OCI-LY3 (cell line): ENCODE data around the gene ATF6.

ENCODE experiments used
- H2AFZ ChIP-seq: fragments of 200-600, 300-600 bp; shearing (Covaris generic); 2 replicates; pipeline ENCODE4 v1.6.0; 2014; ENCODE audit warnings: antibody characterized with exemption, low read depth, low read length
- H3K27ac ChIP-seq: fragments of 200-600, 300-600 bp; sonication (generic); 2 replicates; pipeline ENCODE4 v1.5.1; 2014; ENCODE audit warnings: mild to moderate bottlenecking, low read length, moderate library complexity, mixed read lengths
- H3K27me3 ChIP-seq: fragments of 200-600, 300-600 bp; sonication (generic); 2 replicates; pipeline ENCODE4 v1.6.1; 2014; ENCODE audit warnings: low read depth, low read length, mixed read lengths
- H3K36me3 ChIP-seq: fragments of 200-600, 300-600 bp; sonication (generic); replicated peaks from 2 replicates; pipeline ENCODE3; 2014; ENCODE audit warnings: low read depth, low read length, mixed read lengths
- H3K4me1 ChIP-seq: fragments of 300-600, 200-600 bp; sonication (generic); 2 replicates; pipeline ENCODE4 v1.6.1; 2014; ENCODE audit warnings: low read length, mixed read lengths
- H3K4me2 ChIP-seq: fragments of 200-600, 300-600 bp; sonication (generic); 2 replicates; pipeline ENCODE4 v1.6.1; 2014; ENCODE audit warnings: low read length, mixed read lengths
- H3K4me3 ChIP-seq: fragments of 300-600, 200-600 bp; sonication (generic); 2 replicates; pipeline ENCODE4 v1.5.1; 2014; ENCODE audit warnings: antibody characterized with exemption, mild to moderate bottlenecking, low read length, moderate library complexity
- H3K79me2 ChIP-seq: fragments of 300-600, 200-600 bp; shearing (Covaris generic); 2 replicates; pipeline ENCODE4 v1.6.1; 2014; ENCODE audit warnings: mild to moderate bottlenecking, low read length, mixed read lengths
- H3K9ac ChIP-seq: fragments of 300-600, 200-600 bp; shearing (Covaris generic); 2 replicates; pipeline ENCODE4 v1.6.0; 2014; ENCODE audit warnings: mild to moderate bottlenecking, low read length, moderate library complexity
- H3K9me3 ChIP-seq: fragments of 200-600, 300-600 bp; shearing (Covaris generic); 2 replicates; pipeline ENCODE4 v1.6.1; 2014; ENCODE audit warnings: low read length, mixed read lengths; ENCODE audit not compliant: insufficient read depth
- H4K20me1 ChIP-seq: fragments of 200-600, 300-600 bp; sonication (generic); 2 replicates; pipeline ENCODE4 v1.6.1; 2016; ENCODE audit warnings: low read length, mixed read lengths; ENCODE audit not compliant: insufficient read depth
- EZH2phosphoT487 ChIP-seq: fragments of 200-600 bp; shearing (Covaris generic); IDR thresholded peaks from 2 replicates; pipeline ENCODE4 v1.6.1; 2018; ENCODE audit warnings: antibody characterized with exemption, mixed run types, low read depth
- TF ChIP-seq, protein P1 (sequence below): fragments of 200-600, 300-600 bp; sonication (generic); IDR thresholded peaks from 2 replicates; pipeline ENCODE4 v1.5.1; 2014; ENCODE audit warnings: antibody characterized with exemption, low read length, low read depth

Gene ATF6

DNA sequence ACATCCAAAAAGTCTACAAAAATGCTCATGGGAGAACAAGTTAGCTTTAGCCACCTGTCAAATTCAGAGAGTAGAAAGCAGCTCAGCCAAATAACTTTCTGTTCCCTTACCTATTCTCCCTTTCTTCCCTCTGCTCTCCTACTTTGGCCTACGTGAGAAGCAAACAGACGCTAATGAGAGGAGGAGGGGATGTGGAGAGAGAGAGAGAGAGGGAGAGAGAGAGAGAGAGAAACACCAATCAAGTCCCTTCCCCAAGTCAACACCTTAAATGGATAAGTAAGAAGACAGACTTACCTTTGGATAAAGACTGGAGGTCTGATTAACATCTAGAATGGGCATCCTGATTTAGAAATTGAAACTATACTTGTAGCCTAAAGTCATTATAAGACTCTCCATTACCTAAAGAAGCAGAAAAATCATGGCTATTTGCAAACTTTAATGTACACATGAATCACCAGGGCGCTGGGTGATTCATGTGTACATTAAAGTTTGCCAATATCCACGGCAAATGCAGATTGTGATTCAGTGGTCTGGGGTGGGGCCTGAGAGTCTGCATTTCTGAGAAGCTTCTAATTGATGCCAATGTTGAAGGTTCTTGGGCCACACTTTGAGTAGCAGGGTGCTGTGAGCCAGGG, 29.7 kb upstream of the ATF6 start:
- H3K9me3 ChIP-seq: no peaks in the 10 kb centered on the region
- peak overlapping the region; percentile 56 for H3K4me2 ChIP-seq
- H3K9ac ChIP-seq: peak overlapping the region; percentile 12; the same call in 1 of the 2 replicates
- H2AFZ ChIP-seq: peak overlapping the region; percentile 85
- no peaks in the 10 kb centered on the region for H4K20me1 ChIP-seq
- TF ChIP-seq EZH2phosphoT487: no peak
- TF ChIP-seq, protein P1, sequence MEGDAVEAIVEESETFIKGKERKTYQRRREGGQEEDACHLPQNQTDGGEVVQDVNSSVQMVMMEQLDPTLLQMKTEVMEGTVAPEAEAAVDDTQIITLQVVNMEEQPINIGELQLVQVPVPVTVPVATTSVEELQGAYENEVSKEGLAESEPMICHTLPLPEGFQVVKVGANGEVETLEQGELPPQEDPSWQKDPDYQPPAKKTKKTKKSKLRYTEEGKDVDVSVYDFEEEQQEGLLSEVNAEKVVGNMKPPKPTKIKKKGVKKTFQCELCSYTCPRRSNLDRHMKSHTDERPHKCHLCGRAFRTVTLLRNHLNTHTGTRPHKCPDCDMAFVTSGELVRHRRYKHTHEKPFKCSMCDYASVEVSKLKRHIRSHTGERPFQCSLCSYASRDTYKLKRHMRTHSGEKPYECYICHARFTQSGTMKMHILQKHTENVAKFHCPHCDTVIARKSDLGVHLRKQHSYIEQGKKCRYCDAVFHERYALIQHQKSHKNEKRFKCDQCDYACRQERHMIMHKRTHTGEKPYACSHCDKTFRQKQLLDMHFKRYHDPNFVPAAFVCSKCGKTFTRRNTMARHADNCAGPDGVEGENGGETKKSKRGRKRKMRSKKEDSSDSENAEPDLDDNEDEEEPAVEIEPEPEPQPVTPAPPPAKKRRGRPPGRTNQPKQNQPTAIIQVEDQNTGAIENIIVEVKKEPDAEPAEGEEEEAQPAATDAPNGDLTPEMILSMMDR: no peak
- no peaks in the 10 kb centered on the region for H3K79me2 ChIP-seq
- H3K4me3 ChIP-seq: peak overlapping the region; percentile 1; the same call in 1 of the 2 replicates
- no peaks in the 10 kb centered on the region for H3K27me3 ChIP-seq
- no peaks in the 10 kb centered on the region for H3K36me3 ChIP-seq
- H3K27ac ChIP-seq: no peak overlapping the region
- H3K4me1 ChIP-seq: peaks cover 64% of the 10 kb centered on the region

DNA sequence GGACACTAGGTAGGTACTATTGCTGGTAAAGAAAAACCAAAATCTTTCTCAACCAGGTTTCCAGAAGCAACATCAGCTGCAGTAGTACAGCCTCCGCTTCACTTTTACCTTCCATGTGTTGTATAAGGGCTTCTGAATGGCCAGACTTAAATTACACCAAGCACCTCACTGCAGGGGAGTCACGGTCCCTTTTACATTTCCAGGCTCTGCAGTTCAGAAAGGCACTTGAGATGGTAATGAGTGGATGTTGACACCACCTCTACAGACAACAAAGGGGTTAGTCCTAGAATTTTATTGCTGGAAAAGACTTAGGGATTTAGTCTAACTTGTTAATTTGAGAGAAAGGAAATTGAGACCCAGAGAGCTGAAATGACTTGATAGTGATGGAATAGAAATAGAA, 28.5 kb upstream of the ATF6 start:
- no peak overlapping the region for H3K4me2 ChIP-seq
- peaks cover 70% of the 10 kb centered on the region for H3K4me1 ChIP-seq
- H3K27ac ChIP-seq: no peak overlapping the region
- no peaks in the 10 kb centered on the region for H3K9me3 ChIP-seq
- no peak overlapping the region for H2AFZ ChIP-seq
- no peaks in the 10 kb centered on the region for H4K20me1 ChIP-seq
- H3K9ac ChIP-seq: no peak overlapping the region
- TF ChIP-seq, protein P1: no peak
- TF ChIP-seq EZH2phosphoT487: no peak
- H3K27me3 ChIP-seq: no peaks in the 10 kb centered on the region
- H3K4me3 ChIP-seq: no peak overlapping the region
- H3K79me2 ChIP-seq: no peaks in the 10 kb centered on the region
- no peaks in the 10 kb centered on the region for H3K36me3 ChIP-seq

DNA sequence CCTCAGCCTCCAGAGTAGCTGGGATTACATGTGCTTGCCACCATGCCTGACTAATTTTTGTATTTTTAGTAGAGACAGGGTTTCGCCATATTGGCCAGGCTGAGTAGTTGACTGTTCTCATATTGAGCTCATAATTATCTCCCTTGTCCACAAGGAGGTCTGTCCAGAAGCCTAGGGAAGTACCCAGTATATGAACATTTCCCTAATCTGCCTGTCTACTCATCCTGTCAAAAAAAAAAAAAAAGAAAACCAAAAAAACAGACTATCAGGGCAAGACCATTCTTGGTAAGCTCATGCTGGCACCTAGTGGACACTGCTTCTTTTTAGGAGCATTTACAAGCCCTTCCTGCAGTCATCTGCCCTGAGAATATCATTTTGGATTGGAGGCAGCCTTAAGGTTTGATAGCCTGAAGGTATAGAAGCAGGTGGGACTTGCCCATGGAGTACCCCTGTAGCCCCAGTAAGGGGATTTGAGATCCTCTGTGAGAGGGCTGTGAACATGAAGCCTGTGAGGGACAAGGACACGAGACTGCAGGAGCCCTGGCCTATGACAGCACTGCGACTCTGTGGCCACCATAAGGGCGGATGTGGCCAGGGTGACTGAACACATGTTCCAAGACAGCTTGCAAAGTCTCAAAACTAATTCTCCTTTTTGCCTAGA, 27.4 kb upstream of the ATF6 start:
- Histone ChIP-seq H3K4me2 (peak overlapping the region; percentile 68), H3K4me3 (peak overlapping the region; percentile 17; the same call in 1 of the 2 replicates), H3K9me3 (no peaks in the 10 kb centered on the region), H4K20me1 (no peaks in the 10 kb centered on the region), H3K36me3 (no peaks in the 10 kb centered on the region), H3K79me2 (no peaks in the 10 kb centered on the region), H2AFZ (peak overlapping the region; percentile 94), H3K27me3 (no peaks in the 10 kb centered on the region), H3K9ac (peak overlapping the region; percentile 56), H3K27ac (peak overlapping the region; percentile 76), H3K4me1 (peaks cover 81% of the 10 kb centered on the region)
- TF ChIP-seq, protein P1: peak; percentile 95
- TF ChIP-seq EZH2phosphoT487: no peak

DNA sequence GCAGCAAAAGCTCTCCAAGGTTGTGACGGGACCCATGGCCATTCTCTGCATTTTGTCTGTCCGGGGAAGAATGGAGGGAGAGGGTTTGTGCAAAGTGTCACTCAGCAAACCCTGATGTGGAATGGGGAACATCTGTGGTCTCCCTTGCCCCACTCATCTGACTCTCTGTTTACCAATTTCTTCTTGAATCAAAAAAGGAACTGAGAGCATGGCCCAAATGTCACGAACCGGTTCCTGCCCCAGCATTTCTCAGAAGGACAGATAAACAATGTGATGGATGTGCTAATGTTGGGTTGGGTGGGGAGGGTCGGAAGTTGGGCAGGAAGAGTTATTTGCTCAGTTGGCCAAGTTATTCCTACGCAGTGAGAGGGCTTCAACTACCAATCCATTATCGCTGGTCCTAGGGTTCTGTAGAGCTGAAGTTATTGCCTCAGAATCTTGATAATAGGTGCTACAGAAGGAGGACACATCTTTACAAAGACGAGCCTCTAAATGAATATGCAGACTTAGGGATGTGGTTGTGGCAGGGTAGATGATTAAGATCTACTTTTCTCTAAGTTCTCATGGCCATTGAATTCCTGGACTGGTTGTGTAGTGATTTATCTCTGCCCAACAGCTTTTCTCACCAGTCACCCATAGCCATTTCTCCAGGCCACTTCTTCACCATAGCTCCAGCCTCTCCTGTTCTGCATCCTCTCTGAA, 26.1 kb upstream of the ATF6 start:
- Histone ChIP-seq H3K4me3 (peak overlapping the region; percentile 21; the same call in 1 of the 2 replicates), H3K4me2 (peak overlapping the region; percentile 68)

More for the DNA sequence above, 26.1 kb upstream of the ATF6 start:
- no peaks in the 10 kb centered on the region for H4K20me1 ChIP-seq
- peak overlapping the region; percentile 76 for H3K27ac ChIP-seq
- H3K9ac ChIP-seq: peak overlapping the region; percentile 56
- H3K79me2 ChIP-seq: no peaks in the 10 kb centered on the region
- no peaks in the 10 kb centered on the region for H3K27me3 ChIP-seq
- peaks cover 94% of the 10 kb centered on the region for H3K4me1 ChIP-seq
- no peaks in the 10 kb centered on the region for H3K36me3 ChIP-seq
- no peaks in the 10 kb centered on the region for H3K9me3 ChIP-seq
- no peak for TF ChIP-seq EZH2phosphoT487
- TF ChIP-seq, protein P1: no peak
- H2AFZ ChIP-seq: peak overlapping the region; percentile 18; the same call in 1 of the 2 replicates
